ENCODE results near the gene KDM2A.
A peak's percentile ranks its signal among the peaks of the same experiment; 100 is the strongest.

KDM2A gene

DNA sequence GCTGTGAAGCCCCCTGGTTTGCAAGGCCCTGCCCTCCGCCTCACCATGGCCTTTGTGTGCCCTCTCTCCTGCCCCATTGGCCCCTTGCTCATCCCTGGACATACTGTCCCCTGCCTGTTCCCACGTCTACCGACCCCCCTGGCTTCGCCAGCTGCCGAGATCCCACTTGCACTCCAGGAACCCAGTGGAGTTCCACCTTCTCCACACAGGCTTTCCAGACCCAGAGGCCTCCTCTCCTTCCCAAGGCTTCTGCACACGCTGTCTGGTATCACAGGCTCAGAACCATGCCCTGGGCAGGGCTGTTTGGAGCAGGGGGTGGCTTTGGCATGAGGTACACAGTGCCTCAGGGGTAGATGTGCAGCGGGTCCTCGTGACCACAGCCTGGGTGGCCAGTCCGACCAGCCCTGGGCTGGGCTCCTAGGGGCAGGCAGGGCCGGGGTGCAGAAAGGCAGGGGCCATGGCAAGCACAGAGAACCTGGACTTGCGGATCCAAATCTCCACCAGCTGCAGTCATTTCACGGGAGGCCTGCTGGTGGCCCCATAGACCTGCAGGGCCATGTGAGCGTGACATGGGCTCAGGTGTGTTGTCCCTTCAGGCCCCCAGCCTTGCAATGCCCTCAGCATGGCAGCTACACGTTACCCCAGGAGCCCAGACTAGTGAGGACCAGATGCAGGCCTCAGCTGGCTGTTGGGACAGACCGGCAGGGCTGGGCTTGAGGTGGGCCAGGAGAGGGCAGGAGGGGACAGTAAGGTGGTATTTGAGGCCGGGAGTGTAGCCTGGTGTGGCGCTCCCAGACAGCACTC, 156.7 kb downstream of the KDM2A start:
- peak; percentile 35 for DNase-seq

- peak; percentile 48 for DNase-seq
Measured at GRCh38 chr11:67276781-67277230, 157.7 kb downstream of the KDM2A start.

DNA sequence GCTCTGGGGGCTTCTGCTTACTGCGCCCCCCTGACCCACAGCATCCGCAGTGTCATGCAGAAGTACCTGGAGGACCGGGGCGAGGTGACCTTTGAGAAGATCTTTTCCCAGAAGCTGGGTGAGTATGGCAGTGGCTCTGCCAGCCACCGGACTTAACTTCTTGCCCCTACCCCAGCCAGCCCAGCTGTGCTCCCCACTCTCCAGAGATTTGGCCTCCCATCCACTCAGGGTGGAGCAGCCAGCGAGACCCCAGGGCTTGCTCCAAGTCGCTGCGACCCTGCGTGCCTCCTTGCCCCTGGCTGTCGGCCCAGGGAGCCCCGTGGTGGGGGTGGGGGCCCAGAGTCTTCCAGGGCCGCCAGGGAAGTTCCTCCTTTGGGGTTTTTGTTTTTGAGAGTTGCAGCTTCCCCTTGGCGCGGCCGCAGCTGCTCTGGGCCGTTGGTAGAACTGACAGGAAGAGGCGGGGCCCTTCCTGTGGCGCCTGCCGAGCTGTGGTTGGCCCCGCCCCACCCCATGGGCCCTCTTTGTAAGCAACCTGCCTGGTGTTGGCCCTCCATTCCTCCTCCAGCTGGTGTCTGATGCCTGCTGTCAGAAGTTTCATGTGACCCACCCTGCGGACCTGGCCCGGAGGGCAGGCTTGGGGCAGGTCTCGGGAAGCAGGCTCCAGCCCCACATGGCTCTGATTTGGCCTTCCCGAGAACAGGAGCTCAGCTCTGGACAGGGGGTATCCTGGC, 158.3 kb downstream of the KDM2A start:
- peak; percentile 94 for DNase-seq

DNA sequence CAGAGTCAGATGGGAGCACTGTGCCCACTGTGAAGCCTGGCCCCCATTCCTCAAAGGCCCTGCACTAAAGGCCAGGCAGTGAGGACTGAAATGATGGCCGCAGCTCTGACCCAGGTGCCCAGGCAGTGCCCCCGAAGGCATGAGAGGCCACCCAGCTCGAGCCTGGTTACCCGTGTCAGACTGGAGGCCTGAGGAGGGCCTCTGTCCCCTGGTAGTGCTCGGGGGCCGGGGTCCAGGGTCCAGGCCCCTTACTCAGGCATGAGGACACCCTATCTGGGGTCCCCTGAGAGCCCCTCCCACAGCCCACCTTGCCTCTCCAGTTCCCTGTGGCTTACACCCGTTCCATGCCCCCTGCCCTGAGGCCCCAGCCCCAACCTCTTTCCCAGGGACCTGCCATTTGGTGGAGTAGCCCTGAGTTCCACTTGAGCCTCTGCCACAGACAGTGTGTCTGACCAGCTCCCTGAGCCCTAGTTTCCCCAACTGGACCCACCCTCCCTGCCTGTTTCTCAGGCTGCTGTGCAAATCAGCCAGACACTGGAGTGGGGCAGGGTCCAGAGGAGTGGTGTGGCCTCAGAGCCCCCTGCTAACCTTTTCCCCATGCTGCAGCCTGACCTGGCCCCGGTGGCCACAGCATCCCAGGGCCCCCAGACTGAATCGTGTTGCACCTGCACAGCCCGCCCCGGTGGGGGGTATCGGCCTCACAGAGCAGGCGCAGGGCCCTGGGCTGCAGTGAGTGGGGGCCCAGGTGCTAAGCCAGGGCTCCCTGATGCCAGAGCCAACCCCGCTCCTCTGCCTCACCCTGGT, 159.3 kb downstream of the KDM2A start:
- no peak for DNase-seq

- DNase-seq = no peak
Measured at GRCh38 chr11:67278939-67279588, 160.0 kb downstream of the KDM2A start.

DNA sequence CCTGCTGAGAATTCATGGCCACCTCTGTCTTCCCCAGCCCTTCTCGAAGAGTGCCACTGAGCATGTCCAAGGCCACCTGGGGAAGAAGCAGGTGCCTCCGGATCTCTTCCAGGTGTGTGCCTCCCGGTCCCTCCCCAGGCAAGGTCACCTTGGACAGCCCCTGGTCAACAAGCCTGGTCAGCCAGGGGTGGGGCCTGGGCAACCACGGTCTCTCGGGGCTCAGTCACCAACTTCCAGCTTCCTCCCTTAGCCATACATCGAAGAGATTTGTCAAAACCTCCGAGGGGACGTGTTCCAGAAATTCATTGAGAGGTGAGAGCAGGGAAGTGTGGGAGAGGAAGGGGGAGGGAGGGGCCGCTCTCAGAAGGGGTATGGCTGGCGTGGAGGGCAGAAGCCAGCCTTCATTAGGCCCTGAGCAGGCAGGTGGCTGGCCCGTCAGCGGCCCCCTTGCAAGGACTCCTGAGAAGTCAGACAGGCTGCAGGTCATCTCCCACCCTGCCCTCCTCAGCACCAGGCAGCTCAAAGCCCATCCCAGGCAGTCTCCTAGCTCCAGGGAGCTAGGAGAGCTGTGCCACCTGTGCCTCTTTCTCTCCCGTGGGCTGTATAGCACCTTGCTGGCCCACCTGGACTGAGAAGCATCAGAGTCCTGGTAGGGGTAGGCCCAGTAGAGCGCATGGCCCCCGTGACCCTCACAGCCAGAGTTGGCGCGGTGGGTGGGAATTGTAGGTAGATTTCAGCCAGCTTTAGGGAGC, 160.7 kb downstream of the KDM2A start:
- no peak for DNase-seq

DNA sequence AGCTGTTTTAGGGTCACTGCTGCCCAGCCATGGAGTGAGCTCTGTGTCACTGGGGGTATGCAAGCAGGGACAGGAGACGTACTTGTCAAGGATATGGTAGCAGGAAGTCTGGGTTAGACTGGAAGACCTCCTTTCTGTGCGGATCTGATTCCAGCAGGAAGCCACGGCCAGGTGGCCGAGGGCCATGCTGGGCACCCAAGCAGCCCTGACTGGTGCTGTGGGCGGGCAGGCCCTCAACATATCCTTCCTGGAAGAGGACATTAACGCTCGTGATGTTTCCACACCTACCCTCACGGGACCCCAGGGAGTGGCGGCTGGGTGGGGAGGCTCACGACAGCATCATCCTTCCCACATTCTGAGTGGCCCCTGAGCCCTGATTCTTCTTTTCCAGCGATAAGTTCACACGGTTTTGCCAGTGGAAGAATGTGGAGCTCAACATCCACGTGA, 161.3 kb downstream of the KDM2A start:
- DNase-seq = no peak

- no peak for DNase-seq
Measured at GRCh38 chr11:67280788-67281551, 161.9 kb downstream of the KDM2A start.

DNA sequence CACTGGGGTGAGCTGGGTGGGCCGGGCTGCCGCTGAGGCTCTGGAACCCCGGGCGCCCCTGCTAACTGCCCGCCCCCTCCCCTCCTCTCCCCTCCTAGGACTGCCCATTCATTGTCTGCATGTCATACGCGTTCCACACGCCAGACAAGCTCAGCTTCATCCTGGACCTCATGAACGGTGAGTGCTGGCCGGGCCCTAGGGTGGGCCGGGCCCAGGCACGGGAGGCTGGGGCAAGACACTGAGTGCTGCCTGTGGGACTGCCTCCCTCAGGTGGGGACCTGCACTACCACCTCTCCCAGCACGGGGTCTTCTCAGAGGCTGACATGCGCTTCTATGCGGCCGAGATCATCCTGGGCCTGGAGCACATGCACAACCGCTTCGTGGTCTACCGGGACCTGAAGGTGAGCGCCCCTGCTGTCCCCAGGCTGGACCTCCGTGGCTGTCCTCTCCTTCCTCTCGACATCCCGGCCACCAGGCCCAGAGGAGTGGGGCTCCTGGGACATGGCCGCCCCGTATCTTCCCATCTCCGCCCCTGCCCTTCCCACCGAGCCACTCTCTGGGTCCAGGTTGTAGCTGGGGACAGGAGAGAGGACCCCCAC, 162.6 kb downstream of the KDM2A start:
- no peak for DNase-seq

- DNase-seq = no peak
Measured at GRCh38 chr11:67282155-67282875, 163.3 kb downstream of the KDM2A start.

- no peak for DNase-seq
Measured at GRCh38 chr11:67282876-67283371, 163.9 kb downstream of the KDM2A start.

GRCh38 chr11:67283481-67283963, 164.5 kb downstream of the KDM2A start:
- no peak for DNase-seq

GRCh38 chr11:67284811-67285540, 165.9 kb downstream of the KDM2A start:
- DNase-seq = no peak

DNA sequence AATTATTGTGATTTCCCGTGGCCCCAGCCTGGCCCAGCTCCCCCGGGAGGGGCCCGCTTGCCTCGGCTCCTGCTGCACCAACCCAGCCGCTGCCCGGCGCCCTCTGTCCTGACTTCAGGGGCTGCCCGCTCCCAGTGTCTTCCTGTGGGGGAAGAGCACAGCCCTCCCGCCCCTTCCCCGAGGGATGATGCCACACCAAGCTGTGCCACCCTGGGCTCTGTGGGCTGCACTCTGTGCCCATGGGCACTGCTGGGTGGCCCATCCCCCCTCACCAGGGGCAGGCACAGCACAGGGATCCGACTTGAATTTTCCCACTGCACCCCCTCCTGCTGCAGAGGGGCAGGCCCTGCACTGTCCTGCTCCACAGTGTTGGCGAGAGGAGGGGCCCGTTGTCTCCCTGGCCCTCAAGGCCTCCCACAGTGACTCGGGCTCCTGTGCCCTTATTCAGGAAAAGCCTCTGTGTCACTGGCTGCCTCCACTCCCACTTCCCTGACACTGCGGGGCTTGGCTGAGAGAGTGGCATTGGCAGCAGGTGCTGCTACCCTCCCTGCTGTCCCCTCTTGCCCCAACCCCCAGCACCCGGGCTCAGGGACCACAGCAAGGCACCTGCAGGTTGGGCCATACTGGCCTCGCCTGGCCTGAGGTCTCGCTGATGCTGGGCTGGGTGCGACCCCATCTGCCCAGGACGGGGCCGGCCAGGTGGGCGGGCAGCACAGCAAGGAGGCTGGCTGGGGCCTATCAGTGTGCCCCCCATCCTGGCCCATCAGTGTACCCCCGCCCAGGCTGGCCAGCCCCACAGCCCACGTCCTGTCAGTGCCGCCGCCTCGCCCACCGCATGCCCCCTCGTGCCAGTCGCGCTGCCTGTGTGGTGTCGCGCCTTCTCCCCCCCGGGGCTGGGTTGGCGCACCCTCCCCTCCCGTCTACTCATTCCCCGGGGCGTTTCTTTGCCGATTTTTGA, 166.8 kb downstream of the KDM2A start:
- peak; percentile 62 for DNase-seq

GRCh38 chr11:67286621-67287333, 167.7 kb downstream of the KDM2A start:
- DNase-seq = no peak

GRCh38 chr11:67287355-67288197, 168.5 kb downstream of the KDM2A start:
- DNase-seq = peak; percentile 56
